Ecto neural progenitor cell (in vitro differentiated cells): Measurements from ENCODE around the gene TMEM203.
A peak's percentile ranks its signal among the peaks of the same experiment; 100 is the strongest.
"Not testable (repeated sequence)": the region's sequence is repeated elsewhere in the genome, so short reads cannot be mapped to it uniquely, and the experiment has no call there.

Experiments used
- DNase-seq: peaks from one replicate; pipeline ENCODE4 v3.0.0-alpha.2; 2018; ENCODE audit warnings: low spot score

TMEM203 gene

GRCh38 chr9:137205126-137206069 is at the start of gene TMEM203, which contains the start of gene NDOR1:
TMEM203 (minus strand) TSS chr9:137205648; CDS start chr9:137205414, 234 bp downstream.
NDOR1 (plus strand) TSS chr9:137205700; CDS start chr9:137205778, 78 bp downstream.
- DNase-seq, result peak; percentile 97

GRCh38 chr9:137254624-137255447 is 49.4 kb upstream of the TMEM203 start, which contains the start of gene NELFB:
NELFB (plus strand) TSS chr9:137255327.
- DNase-seq, result peak; percentile 97

- peak; percentile 71 for DNase-seq
Observed at GRCh38 chr9:137253717-137254623, 48.5 kb upstream of the TMEM203 start.

GRCh38 chr9:137252555-137253506 is 47.4 kb upstream of the TMEM203 start:
- no peak for DNase-seq

DNA sequence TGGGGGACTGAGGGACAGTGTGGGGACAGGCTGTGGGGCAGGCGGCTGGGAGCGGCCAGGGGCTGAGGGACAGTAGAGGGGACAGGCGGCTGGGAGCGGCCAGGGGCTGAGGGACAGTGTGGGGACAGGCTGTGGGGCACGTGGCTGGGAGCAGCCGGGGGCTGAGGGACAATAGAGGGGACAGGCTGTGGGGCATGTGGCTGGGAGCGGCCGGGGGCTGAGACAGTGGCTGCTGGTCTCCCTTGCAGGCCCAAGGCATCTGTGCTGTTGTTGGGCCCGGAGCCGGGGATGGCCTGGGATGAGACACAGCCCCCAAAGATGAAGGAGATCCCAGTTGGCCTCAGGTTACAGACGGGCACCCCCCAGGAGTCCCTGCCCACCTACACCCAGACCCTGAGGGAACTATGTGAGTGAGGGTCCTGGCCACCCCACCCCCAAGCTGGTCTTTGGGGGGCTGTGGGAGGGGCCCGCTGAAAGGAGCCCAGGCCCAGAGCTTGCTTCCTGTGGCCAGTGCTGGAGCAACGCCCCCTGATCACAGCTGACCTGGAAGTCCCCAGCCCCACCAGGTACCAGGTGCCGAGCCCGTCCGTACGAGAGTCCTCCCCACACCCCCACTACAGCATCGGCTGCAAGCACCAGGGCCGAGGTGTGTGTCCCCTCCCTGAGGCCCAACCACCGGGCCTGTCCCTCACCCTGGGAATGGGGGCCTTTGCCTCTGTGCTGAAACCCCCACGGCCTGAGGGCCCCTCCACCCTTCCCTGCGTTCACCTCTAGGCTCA is 46.2 kb upstream of the TMEM203 start:
- no peak for DNase-seq

GRCh38 chr9:137251194-137251461 is 45.7 kb upstream of the TMEM203 start, which contains the start of gene STPG3:
STPG3 (plus strand) TSS chr9:137251286; CDS start chr9:137251287, 1 bp downstream.
- DNase-seq, result no peak

DNA sequence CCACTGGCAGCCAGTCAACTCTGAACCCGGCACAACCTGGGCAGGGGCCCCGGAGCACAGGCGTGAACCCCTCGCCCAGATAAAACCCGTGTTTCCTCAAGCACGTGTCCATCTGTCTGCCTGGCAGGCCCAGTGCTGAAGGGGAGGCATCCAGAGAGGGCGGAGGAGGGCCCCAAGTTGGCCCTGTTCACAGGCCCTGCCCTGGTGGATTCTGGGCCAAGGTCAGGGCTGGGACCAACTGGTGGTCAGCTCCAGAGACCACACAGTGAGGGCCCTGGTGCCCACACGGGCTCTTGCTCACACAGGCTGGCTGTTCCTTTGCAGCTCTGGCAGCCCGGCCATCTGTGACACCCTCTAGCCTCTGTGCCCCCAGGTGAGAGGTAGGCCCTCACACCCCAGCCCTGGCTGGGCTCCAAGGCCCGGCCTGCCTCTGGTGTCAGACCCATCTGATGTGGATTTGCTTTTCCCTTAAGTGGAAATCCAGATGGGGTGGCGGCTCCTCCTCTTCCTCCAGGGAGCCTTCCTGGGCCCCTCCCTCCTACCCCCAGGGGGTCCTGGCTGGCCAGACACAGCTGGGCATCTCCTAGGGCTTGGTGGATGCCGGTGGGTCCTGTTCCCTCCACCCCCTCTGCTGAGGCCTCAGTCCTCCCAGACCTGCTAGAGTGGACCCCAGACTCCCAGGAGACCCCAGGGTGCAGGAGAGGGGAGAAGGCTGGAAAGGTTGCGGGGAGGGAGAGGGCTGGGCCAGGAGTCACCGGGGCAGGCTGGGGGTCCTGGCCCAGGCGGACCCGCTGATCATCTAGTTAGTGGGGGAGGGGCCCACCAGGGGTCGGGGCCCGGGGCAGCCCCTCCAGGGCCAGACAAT is 45.1 kb upstream of the TMEM203 start:
- no peak for DNase-seq

- no peak for DNase-seq
Observed at GRCh38 chr9:137247916-137248175, 42.4 kb upstream of the TMEM203 start.

DNA sequence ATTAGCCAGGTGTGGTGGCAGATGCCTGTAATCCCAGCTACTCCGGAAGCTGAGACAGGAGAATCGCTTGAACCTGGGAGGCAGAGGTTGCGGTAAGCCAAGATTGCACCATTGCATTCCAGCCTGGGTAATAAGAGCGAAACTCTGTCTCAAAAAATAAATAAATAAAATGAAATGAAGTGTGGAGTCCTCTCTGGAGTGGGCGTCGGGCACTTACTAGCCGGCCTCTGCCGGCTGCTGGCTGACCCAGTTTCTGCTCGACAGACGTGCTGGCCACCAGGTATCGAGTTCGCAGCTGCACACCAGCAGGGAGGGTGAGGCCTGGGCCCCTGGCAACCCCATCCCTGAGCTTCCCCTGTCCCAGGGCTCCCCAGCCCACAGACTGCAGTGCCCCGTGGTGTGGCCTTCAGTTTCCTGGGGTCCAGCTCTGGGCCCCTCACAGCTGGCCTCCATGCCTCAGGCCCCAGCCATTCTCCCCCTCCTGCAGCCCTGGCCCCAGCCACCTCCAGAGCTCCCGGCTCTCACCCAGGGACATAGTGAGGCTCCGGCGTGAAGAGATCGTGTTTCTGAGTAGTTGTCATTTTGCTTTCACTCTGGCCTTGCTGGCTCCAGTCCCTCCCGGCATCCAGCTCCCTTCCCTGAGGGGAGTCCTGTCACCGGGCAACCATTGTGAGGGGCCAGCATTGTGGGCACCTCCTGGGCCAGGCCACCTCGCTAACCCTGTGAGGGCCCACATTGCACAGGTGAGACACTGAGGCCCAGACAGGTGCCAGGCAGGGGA is 41.9 kb upstream of the TMEM203 start:
- no peak for DNase-seq

DNA sequence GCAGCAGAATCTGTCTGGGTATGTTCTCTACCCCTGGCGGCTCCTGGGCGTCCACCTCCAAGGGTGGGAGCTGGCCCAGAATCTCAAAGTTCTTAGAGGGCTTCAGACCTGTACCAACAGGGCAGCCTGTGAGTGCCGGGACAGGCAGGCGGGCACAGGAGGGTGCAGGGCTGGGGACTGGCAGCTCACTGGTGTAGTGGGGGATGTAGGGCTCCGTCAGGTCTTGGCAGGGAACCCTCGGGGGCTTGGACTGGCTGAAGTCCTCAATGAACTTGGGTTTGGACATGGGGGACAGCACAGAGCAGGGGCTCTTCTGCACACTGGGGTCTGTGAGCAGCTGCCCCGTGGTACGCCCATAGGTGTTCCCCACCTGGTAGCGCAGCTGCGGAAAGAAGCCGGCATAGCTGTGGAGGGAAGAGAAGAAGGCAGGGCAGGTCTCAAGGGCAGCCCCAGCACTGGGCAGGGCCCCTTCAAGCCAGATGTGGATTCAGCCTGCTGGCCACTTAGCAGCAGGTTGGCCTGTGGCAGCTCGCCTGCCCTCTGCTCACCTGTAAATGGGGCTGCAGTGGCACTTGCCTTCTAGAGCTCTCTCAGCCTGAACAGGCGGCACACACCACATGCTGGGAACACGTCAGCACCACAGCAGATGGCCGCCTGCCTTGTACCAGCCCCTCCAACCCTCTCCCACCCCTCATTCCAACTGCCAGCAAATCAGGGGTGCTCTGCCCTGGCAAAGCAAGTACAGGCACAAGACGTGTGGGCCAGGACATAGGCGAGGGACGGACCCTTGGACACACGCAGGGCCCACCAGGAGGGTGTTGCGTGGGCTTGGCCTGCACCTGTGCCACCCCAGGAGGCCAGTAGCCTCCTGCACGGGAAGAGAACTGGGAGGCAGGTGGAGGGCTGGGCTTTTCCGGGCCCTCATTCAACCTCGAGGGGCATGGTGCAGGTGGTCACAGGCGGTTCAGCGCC is 40.3 kb upstream of the TMEM203 start:
- no peak for DNase-seq

- no peak for DNase-seq
Observed at GRCh38 chr9:137244486-137245449, 39.3 kb upstream of the TMEM203 start.

DNA sequence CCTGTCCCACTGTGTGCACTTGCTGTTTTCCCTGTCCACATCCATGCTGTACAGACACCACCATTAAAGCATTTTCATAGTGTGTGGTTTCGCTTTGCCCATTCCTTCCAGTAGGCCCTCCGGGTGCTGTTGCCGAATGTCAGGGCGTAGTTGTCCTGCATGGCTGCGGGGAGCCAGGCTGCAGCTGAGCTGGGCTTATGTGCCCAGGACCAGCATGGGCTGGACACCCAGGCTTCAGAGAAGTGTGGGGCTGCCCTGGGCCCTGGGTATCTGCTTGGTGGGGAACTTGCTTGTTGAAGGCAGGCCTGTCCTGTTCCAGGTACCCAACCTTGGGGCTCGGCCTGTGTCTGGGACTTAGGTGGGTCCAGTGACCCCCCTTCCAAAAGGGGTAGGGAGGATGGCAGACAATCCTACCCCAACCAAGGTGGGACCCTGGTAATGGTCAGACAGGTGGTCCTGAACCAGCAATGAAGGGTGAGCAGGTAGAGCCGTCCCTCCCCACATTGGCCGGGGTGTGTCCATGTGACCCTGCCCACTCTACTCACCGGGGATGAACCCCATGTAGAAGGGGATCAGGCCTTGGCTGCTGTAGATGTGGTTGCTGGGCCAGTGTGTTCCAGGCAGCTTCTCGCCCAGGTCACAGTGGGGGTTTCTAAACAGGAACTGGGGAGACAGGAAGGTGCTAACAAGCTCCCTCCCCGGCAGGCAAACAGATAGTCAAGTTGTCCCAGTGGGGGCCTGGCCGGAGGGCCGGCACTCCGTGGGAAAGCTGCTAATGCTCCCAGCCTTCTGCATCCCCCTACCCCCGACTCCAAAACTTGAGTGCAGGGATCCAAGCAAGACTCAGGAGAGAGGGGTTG is 38.4 kb upstream of the TMEM203 start:
- no peak for DNase-seq

GRCh38 chr9:137243266-137243625 is 37.8 kb upstream of the TMEM203 start:
- not testable (repeated sequence) for DNase-seq

DNA sequence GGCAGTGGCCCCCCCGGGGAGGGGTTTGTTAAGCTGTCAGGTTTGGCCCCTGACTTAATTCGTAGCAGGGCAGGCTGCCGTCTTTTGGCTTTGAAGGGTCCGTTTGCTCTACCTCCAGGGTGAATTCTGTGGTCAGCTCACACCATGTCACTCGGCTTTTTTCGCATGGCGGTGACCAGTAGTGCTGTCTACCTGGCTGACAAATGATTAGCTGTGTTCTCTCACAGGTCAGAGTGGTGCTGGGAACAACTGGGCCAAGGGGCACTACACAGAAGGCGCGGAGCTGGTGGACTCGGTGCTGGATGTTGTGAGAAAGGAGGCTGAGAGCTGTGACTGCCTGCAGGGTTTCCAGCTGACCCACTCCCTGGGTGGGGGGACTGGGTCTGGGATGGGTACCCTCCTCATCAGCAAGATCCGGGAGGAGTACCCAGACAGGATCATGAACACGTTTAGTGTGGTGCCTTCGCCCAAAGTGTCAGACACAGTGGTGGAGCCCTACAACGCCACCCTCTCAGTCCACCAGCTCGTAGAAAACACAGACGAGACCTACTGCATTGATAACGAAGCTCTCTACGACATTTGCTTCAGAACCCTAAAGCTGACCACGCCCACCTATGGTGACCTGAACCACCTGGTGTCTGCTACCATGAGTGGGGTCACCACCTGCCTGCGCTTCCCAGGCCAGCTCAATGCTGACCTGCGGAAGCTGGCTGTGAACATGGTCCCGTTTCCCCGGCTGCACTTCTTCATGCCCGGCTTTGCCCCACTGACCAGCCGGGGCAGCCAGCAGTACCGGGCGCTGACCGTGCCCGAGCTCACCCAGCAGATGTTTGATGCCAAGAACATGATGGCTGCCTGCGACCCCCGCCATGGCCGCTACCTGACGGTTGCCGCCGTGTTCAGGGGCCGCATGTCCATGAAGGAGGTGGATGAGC is 37.1 kb upstream of the TMEM203 start:
- no peak for DNase-seq
